ENCODE results near the gene KRT27.
A peak's percentile ranks its signal among the peaks of the same experiment; 100 is the strongest.

DNA sequence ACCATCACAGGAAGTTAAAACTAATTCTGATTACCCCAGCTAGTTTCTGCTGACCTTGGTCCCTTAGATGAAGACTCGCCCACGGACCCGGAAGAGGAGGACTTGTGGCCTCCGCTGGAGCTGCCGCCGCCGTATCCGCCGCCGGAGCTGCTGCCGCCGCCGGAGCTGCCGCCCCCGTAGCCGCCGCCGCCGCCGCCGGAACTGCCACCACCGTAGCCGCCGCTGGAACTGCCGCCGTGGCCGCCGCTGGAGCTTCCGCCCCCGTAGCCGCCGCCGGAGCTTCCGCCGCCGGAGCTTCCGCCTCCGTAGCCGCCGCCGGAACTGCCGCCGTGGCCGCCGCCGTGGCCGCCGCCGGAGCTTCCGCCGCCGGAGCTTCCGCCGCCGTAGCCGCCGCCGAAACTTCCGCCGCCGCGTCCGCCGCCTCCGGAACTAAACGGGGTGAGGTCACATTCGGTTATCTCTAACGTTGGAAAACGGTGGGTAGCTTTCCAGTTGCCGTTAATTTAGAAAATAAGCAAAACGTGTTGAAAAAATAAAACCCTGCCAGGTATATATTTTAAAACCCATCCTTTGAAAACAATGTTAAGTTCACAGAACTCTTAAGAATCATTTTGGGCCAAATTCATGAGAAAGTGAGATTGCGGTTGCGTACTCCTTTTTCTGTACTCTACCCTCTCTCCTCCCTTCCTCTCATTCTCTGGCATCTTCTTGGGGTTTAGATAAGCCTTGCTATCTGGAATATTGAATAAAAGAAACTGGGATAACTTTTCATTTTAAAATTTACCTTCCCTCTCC lies 36.6 kb upstream of the KRT27 start:
- TF ChIP-seq, protein P1, sequence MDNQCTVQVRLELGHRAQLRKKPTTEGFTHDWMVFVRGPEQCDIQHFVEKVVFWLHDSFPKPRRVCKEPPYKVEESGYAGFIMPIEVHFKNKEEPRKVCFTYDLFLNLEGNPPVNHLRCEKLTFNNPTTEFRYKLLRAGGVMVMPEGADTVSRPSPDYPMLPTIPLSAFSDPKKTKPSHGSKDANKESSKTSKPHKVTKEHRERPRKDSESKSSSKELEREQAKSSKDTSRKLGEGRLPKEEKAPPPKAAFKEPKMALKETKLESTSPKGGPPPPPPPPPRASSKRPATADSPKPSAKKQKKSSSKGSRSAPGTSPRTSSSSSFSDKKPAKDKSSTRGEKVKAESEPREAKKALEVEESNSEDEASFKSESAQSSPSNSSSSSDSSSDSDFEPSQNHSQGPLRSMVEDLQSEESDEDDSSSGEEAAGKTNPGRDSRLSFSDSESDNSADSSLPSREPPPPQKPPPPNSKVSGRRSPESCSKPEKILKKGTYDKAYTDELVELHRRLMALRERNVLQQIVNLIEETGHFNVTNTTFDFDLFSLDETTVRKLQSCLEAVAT (IDR thresholded peaks at IDR 0.05) = peak; percentile 95
- no peak for TF ChIP-seq CHD2 (IDR thresholded peaks at IDR 0.05; ENCODE audit: borderline replicate concordance, low read depth, low read length)

Data from GM12878 (cell line).